ENCODE results near the gene RAB4A.
A peak's percentile ranks its signal among the peaks of the same experiment; 100 is the strongest.

Gene RAB4A

DNA sequence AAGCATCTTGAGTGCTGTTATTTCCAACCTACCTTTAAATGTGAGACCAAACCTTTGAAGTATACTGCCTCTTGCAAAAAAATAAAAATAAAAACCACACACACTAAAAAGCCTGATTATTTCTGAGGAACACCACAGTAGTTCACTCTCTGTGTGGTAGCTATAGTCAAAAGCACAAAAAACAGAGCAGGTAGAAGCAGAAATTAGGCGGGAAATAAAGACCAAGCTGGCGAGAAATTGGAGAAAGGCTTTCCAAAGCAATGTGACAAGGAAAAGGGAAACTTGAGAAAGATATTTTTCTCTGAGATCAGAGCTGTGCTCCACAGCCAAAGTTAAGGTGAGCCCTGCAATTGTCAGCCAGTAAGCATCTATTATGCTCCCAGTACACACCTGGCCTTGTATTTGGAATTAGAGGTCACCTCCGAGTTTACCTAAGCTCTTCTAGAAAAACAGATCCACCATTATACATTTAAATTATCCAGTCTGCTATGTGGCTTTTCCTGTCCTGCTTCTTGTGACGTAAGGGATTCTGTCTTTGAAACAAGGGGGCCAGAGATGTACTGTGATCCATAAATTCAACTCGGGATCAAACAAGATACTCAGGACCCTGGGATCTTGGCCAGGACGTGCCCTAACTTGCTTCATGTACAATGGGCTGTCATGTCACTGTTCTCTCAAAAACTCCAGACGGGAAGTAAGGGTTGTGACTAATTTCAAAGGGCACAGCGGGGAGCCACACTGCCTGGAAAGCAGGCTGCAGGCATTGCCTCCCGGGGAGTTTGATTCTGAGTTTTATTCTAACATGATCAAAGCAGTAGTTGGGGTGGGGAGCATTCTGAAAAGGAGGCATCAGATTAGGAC, 39.8 kb upstream of the RAB4A start (continued):
- TF ChIP-seq, protein P1, sequence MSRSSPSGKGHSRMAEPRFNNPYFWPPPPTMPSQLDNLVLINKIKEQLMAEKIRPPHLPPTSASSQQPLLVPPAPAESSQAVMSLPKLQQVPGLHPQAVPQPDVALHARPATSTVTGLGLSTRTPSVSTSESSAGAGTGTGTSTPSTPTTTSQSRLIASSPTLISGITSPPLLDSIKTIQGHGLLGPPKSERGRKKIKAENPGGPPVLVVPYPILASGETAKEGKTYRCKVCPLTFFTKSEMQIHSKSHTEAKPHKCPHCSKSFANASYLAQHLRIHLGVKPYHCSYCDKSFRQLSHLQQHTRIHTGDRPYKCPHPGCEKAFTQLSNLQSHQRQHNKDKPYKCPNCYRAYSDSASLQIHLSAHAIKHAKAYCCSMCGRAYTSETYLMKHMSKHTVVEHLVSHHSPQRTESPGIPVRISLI (tag by site-specific recombination; IDR thresholded peaks at IDR 0.05): peak; percentile 40; the same call in 1 of the 2 replicates
- TF ChIP-seq ZNF707 (tag by site-specific recombination; IDR thresholded peaks at IDR 0.05) (no peak), ZNF670 (tag by site-specific recombination; IDR thresholded peaks at IDR 0.05; ENCODE audit: low read depth) (no peak), GLIS2 (tag by site-specific recombination; IDR thresholded peaks at IDR 0.05) (peak; percentile 50), KLF1 (tag by site-specific recombination; IDR thresholded peaks at IDR 0.05) (no peak), ZNF785 (tag by site-specific recombination; IDR thresholded peaks at IDR 0.05) (no peak), ZNF133 (tag by site-specific recombination; IDR thresholded peaks at IDR 0.05) (no peak), ZNF561 (tag by site-specific recombination; IDR thresholded peaks at IDR 0.05; ENCODE audit: borderline replicate concordance) (peak; percentile 88; the same call in 1 of the 2 replicates), ZFP69B (tag by site-specific recombination; IDR thresholded peaks at IDR 0.05) (peak; percentile 39), ZNF776 (tag by site-specific recombination; IDR thresholded peaks at IDR 0.05; ENCODE audit: borderline replicate concordance) (no peak), GLI4 (tag by site-specific recombination; IDR thresholded peaks at IDR 0.05) (no peak), ZNF184 (tag by site-specific recombination; IDR thresholded peaks at IDR 0.05) (peak; percentile 51; the same call in 1 of the 2 replicates), ZNF146 (tag by site-specific recombination; IDR thresholded peaks at IDR 0.05) (no peak), YY1 (tag by site-specific recombination; IDR thresholded peaks at IDR 0.05) (0 out of 2 replicates have a peak, but pooled peaks have one; percentile 20), ZNF335 (tag by site-specific recombination; conservative IDR thresholded peaks at IDR 0.05) (peak; percentile 58; the same call in 1 of the 2 replicates), ZNF202 (tag by site-specific recombination; IDR thresholded peaks at IDR 0.05; ENCODE audit: borderline replicate concordance) (no peak), ZNF610 (tag by site-specific recombination; IDR thresholded peaks at IDR 0.05; ENCODE audit: borderline replicate concordance) (no peak), MZF1 (tag by site-specific recombination; IDR thresholded peaks at IDR 0.05; ENCODE audit: borderline replicate concordance) (peak; percentile 92; the same call in 1 of the 2 replicates), HOXD13 (CRISPR knock-in tag; IDR thresholded peaks at IDR 0.05; ENCODE audit: borderline replicate concordance) (no peak), ZNF621 (tag by site-specific recombination; IDR thresholded peaks at IDR 0.05) (no peak), ZNF629 (tag by site-specific recombination; IDR thresholded peaks at IDR 0.05) (peak; percentile 94), ZNF175 (tag by site-specific recombination; IDR thresholded peaks at IDR 0.05) (no peak), ZNF571 (tag by site-specific recombination; IDR thresholded peaks at IDR 0.05) (no peak), MYNN (tag by site-specific recombination; IDR thresholded peaks at IDR 0.05; ENCODE audit: borderline replicate concordance) (no peak), WT1 (tag by site-specific recombination; IDR thresholded peaks at IDR 0.05) (peak; percentile 59), ZNF366 (tag by site-specific recombination; conservative IDR thresholded peaks at IDR 0.05) (peak; percentile 83), ZBTB21 (tag by site-specific recombination; IDR thresholded peaks at IDR 0.05) (peak; percentile 70), ZFP3 (tag by site-specific recombination; IDR thresholded peaks at IDR 0.05; ENCODE audit: low read depth) (no peak), OSR2 (tag by site-specific recombination; IDR thresholded peaks at IDR 0.05) (peak; percentile 64)
- TF ChIP-seq, protein P2, sequence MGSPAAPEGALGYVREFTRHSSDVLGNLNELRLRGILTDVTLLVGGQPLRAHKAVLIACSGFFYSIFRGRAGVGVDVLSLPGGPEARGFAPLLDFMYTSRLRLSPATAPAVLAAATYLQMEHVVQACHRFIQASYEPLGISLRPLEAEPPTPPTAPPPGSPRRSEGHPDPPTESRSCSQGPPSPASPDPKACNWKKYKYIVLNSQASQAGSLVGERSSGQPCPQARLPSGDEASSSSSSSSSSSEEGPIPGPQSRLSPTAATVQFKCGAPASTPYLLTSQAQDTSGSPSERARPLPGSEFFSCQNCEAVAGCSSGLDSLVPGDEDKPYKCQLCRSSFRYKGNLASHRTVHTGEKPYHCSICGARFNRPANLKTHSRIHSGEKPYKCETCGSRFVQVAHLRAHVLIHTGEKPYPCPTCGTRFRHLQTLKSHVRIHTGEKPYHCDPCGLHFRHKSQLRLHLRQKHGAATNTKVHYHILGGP (tag by site-specific recombination; IDR thresholded peaks at IDR 0.05): no peak; the same call in none of the 2 replicates
- TF ChIP-seq, protein P3, sequence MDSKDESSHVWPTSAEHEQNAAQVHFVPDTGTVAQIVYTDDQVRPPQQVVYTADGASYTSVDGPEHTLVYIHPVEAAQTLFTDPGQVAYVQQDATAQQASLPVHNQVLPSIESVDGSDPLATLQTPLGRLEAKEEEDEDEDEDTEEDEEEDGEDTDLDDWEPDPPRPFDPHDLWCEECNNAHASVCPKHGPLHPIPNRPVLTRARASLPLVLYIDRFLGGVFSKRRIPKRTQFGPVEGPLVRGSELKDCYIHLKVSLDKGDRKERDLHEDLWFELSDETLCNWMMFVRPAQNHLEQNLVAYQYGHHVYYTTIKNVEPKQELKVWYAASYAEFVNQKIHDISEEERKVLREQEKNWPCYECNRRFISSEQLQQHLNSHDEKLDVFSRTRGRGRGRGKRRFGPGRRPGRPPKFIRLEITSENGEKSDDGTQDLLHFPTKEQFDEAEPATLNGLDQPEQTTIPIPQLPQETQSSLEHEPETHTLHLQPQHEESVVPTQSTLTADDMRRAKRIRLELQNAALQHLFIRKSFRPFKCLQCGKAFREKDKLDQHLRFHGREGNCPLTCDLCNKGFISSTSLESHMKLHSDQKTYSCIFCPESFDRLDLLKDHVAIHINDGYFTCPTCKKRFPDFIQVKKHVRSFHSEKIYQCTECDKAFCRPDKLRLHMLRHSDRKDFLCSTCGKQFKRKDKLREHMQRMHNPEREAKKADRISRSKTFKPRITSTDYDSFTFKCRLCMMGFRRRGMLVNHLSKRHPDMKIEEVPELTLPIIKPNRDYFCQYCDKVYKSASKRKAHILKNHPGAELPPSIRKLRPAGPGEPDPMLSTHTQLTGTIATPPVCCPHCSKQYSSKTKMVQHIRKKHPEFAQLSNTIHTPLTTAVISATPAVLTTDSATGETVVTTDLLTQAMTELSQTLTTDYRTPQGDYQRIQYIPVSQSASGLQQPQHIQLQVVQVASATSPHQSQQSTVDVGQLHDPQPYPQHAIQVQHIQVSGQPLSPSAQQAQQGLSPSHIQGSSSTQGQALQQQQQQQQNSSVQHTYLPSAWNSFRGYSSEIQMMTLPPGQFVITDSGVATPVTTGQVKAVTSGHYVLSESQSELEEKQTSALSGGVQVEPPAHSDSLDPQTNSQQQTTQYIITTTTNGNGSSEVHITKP (tag by site-specific recombination; IDR thresholded peaks at IDR 0.05): peak; percentile 65
- TF ChIP-seq, protein P4, sequence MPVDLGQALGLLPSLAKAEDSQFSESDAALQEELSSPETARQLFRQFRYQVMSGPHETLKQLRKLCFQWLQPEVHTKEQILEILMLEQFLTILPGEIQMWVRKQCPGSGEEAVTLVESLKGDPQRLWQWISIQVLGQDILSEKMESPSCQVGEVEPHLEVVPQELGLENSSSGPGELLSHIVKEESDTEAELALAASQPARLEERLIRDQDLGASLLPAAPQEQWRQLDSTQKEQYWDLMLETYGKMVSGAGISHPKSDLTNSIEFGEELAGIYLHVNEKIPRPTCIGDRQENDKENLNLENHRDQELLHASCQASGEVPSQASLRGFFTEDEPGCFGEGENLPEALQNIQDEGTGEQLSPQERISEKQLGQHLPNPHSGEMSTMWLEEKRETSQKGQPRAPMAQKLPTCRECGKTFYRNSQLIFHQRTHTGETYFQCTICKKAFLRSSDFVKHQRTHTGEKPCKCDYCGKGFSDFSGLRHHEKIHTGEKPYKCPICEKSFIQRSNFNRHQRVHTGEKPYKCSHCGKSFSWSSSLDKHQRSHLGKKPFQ (tag by site-specific recombination; IDR thresholded peaks at IDR 0.05): peak; percentile 34; the same call in 1 of the 2 replicates

Measured in HEK293 (cell line).